HG03175 (cell line): ENCODE data around the gene UHRF2.
"Not testable (repeated sequence)": the region's sequence is repeated elsewhere in the genome, so short reads cannot be mapped to it uniquely, and the experiment has no call there.

Experiments used
- ATAC-seq: cut with Tn5 transposase; IDR thresholded peaks from one replicate; pipeline ENCODE4 v1.9.1; 2021; ENCODE audit warnings: mild to moderate bottlenecking, moderate library complexity; ENCODE audit not compliant: unreplicated experiment

The UHRF2 gene

GRCh38 chr9:6426117-6426516, 13.1 kb downstream of the UHRF2 start:
- ATAC-seq = no peak

DNA sequence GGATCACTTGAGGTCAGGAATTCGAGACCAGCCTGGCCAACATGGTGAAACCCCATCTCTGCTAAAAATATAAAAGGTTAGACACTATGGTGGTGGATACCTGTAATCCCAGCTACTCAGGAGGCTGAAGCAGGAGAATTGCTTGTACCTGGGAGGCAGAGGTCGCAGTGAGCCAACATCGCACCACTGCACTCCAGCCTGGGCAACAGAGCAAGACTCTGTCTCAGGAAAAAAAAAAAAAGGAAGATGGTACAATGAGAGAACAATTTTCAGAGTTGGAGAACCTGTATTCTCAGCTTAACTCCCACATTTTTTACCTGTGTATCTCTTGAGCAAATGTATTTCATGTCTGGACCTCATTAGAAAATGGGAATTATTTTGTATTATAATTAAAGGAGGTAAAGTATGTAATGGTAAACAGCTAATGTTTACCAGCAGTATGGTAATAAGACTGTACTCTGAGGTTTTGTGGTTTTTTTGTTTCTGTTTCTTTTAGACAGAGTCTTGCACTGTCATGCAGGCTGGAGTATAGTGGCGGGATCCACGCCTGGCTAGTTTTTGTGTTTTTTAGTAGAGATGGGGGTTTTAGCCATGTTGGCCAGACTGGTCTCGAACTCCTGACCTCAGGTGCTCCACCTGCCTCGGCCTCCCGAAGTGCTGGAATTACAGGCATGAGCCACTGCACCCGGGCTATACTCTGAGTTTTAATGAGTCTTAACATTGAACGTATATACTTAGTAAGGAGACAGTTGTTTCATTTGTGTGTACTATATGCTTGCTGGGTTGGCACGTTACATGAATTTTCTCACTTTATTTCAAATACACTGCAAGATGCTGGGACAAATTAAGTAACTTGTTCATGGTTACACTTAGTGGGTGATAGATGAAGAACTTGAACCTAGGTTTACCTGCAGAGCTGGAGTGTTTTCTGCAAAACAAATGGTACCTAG, 16.2 kb downstream of the UHRF2 start:
- ATAC-seq = peak; percentile 97

DNA sequence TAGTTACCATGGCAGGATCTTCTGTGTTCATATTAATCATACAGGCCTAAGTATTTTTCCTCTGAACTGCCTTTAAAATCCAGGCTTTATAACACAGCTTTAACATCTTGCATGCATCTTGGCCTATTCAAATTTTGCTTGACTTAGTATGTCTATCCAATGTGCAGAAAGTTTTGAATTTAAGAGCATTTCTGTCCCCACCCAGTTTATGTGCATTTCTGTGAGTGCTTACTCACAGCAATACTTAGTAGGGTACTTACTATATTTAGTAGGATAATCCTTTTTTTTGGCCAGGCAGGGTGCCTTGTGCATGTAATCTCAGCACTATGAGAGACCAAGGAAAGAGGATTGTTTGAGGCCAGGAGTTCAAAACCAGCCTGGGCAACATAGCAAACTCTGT, 18.0 kb downstream of the UHRF2 start:
- no peak for ATAC-seq

GRCh38 chr9:6433410-6433809, 20.4 kb downstream of the UHRF2 start:
- no peak for ATAC-seq

GRCh38 chr9:6439051-6439703, 26.2 kb downstream of the UHRF2 start:
- no peak for ATAC-seq

DNA sequence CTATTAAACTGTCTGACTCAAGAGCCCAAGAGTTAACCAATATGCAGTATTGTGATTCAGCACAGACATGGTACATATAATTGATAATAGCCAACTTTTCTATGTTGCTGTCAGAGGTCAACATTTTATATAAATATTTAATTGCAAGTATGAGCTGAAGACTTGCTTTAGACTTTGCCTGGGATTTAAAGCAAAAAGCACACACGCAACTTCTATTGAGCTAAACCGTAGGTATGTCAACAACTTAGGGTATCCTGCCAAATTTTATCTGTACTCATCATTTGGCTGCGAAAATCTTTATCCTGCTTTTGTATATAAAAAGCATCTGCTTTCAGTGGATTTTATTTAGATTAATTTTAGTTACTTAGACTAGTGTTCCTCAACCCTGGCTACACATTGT, 27.4 kb downstream of the UHRF2 start:
- ATAC-seq = no peak

DNA sequence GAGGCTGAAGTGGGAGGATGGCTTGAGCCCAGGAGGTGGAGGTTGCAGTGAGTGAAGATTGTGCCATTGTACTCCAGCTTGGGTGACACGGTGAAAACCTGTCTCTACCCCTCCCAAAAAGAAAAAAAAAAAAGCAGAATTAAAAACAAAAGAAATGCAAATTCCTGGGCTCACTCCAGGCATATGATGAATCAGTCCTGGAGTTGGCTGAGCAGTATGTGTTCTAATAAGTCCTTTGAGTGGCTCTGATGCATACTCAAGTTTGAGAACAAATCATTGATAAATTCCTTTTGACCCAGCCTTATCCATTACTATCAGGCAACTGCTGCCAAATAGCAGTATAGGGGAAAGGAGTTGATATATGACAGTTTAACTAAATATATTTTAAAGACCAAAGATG, 28.3 kb downstream of the UHRF2 start:
- ATAC-seq = no peak

- no peak for ATAC-seq
These were observed 30.7 kb downstream of the UHRF2 start for GRCh38 chr9:6443661-6444060.

DNA sequence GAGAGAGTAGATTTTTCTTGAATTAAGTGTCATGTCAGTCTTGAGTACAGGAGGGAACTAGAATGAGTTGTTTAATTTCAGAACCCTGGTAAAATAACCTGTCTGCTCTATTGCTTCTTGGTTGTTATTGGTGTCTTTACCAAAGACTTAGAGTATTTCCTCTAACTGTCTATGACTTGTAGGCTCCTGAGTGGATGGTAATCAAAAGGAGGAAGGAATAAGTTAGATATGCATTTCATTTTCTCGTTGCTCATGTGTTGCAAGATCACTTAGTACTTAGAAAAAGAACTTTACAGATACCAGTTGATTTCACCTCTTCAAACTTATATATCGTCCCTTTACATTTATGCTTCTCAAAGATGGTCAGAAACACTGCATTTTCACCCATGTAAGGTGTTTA, 31.1 kb downstream of the UHRF2 start:
- ATAC-seq = no peak

- ATAC-seq = no peak
These were observed 36.1 kb downstream of the UHRF2 start for GRCh38 chr9:6449086-6449485.

DNA sequence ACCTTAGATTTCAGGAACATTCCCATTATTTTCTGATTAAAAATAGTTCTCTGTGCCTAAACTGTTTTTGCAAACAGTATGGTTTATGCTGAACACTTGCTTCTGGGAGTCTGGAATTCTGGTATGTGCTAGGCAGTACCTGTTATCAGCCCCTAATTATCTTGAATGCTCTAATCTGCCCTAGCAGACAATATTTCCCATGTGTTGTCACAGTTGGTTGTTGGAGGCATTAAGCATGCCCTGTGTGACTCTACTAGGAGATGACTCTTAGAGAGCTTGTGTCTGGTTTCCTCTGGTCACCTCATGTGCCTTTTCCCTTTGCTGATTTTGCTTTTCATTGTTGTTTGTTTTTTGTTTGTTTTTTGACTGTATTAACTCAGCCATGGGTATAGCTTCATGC, 36.6 kb downstream of the UHRF2 start:
- no peak for ATAC-seq

DNA sequence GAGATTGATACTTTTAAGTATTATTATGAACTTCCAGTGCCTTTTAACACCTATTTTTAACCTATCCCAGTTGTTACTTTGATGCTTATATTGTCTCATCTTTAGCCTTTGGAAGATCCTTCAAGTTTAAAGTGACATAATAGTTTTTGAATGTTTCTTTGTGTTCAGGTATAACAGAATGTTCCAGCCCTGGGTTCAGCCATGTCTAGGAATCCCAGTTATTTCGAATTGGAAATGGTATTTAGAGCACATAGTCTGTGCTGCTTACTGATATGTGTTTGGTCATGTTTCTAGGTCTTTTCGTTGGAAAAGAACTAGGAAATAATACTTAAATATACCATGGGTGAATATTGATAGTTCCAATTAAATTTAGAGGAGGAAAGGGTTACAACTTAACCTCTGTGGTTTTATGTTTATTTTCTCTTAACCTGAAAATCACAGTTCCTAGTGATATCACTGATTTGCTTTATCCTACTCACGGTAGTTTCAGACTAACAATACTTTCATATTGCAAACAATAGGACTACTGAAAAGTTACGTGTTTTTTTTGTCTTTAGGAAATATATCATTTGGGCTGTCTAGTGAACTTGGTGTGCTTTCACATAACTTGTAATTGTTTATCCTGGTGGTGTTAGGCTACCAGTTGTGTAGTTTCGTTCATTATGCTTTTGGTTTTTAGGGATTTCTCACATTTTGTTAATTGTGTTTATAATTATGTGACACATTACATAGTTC, 37.8 kb downstream of the UHRF2 start:
- no peak for ATAC-seq

- ATAC-seq = not testable (repeated sequence)
These were observed 42.3 kb downstream of the UHRF2 start for GRCh38 chr9:6455292-6455691.

DNA sequence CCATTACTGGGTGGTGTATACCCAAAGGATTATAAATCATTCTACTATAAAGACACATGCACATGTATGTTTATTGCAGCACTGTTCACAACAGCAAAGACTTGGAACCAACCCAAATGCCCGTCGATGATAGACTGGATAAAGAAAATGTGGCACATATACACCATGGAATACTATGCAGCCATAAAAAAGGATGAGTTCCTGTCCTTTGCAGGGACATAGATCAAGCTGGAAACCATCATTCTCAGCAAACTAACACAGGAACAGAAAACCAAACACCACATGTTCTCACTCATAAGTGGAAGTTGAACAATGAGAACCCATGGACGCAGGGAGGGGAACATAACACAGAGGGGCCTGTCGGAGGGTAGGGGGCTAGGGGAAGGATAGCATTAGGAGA, 45.7 kb downstream of the UHRF2 start:
- not testable (repeated sequence) for ATAC-seq

DNA sequence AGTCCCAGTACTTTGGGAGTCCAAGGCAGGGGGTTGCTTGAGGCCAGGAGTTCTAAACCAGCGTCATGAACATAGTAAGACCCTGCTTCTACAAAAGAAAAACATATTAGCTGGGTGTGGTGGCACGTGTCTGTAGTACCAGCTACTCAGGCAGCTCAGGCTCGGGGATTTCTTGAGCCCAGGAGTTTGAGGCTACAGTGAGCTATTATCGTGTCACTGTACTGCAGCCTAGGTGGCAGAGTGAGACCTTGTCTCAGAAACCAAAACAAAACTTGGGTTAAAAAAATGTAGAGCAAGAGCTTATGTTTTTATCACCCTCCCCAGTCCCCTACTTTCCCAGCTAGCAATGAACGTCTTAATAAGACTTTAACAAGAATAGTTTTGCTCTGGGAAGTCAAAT, 46.7 kb downstream of the UHRF2 start:
- ATAC-seq = no peak

GRCh38 chr9:6460189-6460768, 47.3 kb downstream of the UHRF2 start:
- peak; percentile 60 for ATAC-seq

DNA sequence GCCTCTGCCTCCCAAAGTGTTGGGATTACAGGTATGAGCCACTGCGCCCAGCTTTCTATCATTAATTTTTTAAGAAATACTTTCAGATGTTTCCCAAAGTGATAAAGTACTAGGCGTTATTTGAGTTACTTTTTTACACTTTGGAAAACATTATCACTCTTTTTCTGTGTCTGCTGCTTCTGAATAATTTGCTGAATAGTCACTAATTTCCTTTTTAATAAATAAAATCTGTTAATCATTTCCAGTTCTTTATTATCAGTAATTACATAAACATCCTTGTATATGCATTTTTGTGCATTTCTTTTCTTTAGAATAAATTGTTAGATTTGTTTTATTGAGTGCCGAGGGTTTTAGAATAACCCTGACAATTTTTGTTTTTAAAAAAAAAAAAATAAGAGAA, 48.6 kb downstream of the UHRF2 start:
- ATAC-seq = no peak

DNA sequence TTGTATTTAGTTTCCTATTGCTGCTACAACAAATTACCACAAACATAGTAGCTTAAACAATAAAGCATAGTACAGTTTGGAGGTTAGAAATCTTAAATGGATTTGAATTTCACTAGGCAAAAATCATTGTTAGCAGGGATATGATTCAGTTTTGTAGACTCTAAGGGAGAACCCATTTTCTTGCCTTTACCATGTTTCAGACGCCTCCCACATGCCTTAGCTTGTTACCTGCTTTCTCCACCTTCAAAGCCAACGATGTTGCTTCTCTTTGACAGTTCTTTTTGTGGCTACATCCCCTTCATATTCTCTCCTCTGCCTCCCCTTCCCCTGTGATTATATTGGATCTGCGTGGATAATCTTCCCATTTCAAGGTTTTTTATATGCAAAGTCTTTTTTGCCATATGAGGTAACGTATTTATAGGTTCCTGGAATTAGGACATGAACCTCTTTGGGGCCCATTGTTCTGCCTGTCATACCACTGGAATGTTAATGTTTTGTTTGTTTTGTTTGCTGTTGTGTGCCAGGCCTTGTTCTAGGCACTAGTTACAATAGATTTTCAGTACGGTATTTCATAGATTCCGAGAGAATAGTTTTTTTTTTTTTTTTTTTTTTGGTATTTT, 54.1 kb downstream of the UHRF2 start:
- no peak for ATAC-seq

GRCh38 chr9:6471231-6471850, 58.3 kb downstream of the UHRF2 start:
- no peak for ATAC-seq

DNA sequence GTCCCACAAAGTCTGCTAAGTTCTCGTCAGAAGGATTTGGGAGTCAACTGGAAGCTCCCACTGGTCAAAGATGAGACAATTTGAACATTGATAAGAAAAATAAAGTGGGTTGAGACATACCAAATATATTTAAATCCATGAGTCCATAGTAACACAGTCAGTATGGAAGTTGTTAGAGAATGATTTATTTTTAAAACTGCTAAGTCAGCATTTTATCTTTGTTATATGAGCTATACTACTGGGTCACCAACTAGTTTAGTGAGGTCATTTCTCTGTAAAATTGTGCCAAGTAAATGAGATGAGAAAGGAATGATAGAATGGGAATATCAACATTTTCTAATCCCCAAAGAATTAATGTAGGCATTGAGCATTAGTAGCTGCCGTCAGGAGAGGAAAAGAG, 60.2 kb downstream of the UHRF2 start:
- ATAC-seq = no peak
